HEK293 (cell line): Measurements from ENCODE around the gene OR13H1.

Source experiments
- SETDB1 ChIP-seq: IDR thresholded peaks from one replicate; pipeline ENCODE4 v1.6.1; 2017; ENCODE audit warnings: mild to moderate bottlenecking, low read length, moderate library complexity, mixed read lengths; ENCODE audit not compliant: insufficient read length
- ZNF112 ChIP-seq: fragments of 450-650 bp; formaldehyde crosslinking; IDR thresholded peaks from 2 replicates; pipeline ENCODE4 v1.5.0; 2017; ENCODE audit warnings: missing biosample characterization, missing genetic modification characterization
- ZNF549 ChIP-seq: fragments of 450-650 bp; IDR thresholded peaks from 2 replicates; pipeline ENCODE4 v1.5.1; 2018; ENCODE audit warnings: missing biosample characterization, missing genetic modification characterization, mild to moderate bottlenecking, inconsistent platforms, moderate library complexity

- TF ChIP-seq ZNF112 (tag by site-specific recombination) (no peak), ZNF549 (no peak), SETDB1 (no peak)
Observed at GRCh38 chrX:131577999-131578734, 34.3 kb downstream of the OR13H1 start.
